Iris pigment epithelial cell (primary cell): Measurements from ENCODE around the gene RNF25.
A peak's percentile ranks its signal among the peaks of the same experiment; 100 is the strongest.

Experiments used
- DNase-seq: peaks from one replicate; pipeline ENCODE4 v3.0.0-alpha.2; 2011; ENCODE audit warnings: low read depth

The RNF25 gene

DNA sequence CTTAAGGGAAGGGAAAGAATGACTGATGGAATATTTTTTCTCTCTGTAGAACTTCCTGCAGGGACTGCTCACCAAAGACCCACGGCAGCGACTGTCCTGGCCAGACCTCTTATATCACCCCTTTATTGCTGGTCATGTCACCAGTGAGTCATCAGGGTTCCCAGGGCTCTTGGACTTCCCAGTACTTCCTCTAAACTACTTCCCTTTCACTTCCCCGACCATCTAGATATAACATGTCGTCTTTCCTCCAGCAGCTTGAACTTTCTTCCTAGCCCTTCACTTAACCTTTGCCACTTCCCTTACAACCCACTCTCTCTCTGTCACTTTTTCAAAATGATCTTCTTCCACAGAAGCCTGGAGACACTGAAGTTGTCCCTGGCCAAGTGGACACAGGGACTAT, 7.3 kb upstream of the RNF25 start:
- DNase-seq, result no peak

GRCh38 chr2:218671097-218671653, 627 bp downstream of the RNF25 start:
- peak; percentile 39 for DNase-seq

GRCh38 chr2:218664653-218665052, 7.1 kb downstream of the RNF25 start:
- DNase-seq, result no peak

- no peak for DNase-seq
These were observed 7.9 kb downstream of the RNF25 start for GRCh38 chr2:218663901-218664300.

DNA sequence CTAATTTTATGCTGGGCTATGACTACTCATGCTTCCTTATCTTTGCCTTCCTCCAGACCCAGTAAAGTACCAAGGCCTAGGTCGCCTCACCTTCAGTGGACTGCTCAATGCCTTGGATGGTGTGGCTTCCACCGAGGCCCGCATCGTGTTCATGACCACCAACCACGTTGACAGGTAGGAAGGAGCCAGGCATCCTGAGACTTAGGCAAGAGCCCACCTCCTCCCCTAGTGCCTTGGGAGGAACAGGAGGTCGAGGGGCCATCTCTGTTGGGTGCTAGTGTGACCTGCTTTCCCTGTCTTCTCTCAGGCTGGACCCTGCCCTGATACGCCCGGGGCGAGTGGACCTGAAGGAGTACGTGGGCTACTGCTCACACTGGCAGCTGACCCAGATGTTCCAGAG, 9.0 kb downstream of the RNF25 start:
- no peak for DNase-seq

GRCh38 chr2:218662377-218662776, 9.4 kb downstream of the RNF25 start:
- no peak for DNase-seq

- peak; percentile 15 for DNase-seq
These were observed 11.8 kb downstream of the RNF25 start for GRCh38 chr2:218659988-218660358.

DNA sequence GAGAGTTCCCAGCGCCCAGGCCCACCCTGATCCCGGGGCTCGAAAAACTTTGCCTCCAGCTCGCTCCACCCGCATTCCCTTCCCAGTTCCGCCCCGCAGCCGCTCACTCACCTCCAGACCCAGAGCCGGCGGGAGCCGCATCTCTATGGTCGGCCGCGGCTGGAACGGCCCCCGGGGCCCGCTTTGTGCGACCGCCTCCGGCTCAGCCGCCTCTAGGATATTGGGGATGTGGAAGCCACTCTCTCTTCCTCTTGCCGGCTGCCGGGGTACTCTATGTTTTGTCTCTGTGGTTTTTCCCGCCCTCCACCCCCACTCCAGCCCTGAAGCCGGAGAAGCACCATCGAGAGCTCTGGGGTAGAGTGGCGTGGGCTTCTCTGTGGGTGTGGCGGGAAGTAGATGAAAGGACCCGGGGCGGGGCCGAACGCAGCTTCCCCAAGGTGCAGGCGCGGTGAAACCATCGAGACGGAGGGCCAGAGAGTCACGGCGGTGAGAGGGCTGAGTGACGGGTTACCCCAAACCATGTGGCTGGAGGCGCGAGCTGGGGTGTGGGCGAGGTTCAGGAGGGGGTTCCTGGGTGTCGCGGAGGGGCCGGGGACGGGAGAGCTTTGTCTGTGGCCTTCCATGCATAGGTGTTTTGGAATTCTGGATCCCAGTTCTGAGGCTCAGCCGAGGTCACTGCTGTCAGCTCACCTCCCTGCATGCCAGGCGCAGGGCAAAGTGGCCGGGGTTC, 12.4 kb downstream of the RNF25 start, which contains the start of the genes BCS1L and ZNF142:
Gene BCS1L (plus strand): TSS at position 426 of the 730 bp plus-strand sequence. CDS start 1,305 bp downstream, outside the sequence.
Gene ZNF142 (minus strand): TSS at position 366 of the 730 bp plus-strand sequence. CDS start 3,194 bp downstream, outside the sequence.
- peak; percentile 92 for DNase-seq

DNA sequence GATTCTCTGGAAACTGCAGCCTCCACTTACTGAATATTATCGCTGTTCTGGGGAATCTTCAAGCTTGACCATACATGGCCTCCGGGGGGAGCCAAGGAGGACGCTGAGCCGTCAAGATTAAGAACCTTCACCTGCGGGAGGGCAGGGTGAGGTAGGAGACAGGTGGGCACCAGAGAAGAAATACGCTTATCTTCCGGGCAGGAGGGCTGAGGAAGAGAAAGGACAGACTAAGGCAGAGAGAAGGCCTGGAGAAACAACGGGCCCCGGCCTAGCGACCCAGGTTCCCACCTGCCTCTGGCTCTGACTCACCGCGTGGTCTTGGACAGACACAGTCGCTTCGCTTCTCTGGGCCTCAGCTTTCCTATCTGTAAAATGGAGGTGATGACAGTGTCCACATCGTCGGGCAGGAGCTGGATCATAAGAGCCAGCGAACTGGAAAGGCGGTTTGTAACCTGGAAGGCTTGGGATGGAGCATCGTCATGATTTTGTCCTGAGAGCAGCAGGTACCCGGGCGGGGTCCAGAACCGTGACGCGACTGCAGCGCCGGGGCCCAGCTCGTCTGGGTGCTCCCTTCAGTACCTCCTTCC, 13.0 kb downstream of the RNF25 start:
- peak; percentile 56 for DNase-seq

DNA sequence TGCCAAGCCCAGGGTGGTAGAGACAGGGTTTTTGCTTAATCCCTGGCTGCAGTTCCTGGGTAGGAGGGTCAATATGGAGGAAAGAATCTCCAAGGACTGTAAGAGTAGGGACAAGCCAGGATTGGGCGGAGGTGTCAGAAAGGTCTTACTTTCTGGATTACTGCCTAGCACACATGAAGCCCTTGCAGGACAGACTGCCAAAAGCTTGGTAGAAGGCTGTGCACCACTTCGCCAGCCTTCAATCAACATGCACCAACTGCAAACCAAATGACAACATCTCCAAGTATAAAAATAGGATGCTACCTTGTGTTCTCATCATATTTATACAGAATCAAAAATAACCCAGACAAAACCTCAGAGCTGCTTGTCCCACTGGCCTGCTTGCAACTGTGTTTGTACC, 16.1 kb downstream of the RNF25 start:
- DNase-seq, result no peak

DNA sequence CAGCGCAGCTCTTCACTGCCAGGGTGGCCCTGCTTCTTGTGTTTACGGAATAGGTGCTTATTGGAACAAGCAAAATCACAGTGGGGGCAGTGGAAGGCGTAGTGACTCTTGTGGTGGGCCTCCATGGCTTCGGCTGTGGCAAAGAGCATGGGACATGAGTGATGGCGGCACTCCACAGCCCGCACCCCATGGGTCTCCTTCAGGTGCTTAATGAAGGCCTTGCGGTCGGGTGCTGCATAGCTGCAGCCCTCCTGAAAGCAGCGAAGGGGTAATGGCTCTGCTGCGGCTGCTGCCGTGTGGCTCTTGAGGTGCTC, 23.1 kb downstream of the RNF25 start:
- DNase-seq, result no peak

DNA sequence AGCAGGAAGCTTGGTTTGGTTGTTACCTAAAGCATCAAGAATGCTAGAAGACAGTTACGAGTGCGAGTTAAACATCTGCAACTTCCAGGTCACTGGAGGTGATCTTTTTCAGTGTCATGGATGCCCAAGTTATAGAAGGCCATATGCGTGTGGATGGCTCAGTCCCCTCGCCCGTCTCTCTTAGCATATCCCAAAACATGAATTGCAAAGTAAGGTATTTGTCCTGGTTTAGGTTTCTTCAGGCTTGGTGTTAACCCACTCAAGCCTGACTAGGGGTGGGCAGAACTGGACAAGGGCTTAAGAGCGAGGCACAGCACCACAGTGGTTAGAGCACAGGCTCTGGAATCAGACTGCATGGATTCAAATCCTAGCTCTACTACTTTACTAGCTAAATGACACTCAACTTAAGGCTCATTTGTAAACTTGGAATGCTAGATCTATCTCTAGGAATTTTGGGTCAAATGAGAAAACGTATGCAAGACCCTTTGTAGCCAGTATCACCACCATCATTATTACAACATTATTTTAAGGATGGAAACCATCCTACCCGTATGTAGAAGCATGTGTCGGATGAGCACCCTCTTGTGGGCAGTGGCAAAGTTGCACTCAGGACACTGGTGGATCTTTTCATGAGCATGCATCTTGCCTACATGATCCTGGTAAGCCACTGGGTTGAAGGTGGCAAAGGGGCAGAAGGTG, 23.6 kb downstream of the RNF25 start:
- DNase-seq, result peak; percentile 73

DNA sequence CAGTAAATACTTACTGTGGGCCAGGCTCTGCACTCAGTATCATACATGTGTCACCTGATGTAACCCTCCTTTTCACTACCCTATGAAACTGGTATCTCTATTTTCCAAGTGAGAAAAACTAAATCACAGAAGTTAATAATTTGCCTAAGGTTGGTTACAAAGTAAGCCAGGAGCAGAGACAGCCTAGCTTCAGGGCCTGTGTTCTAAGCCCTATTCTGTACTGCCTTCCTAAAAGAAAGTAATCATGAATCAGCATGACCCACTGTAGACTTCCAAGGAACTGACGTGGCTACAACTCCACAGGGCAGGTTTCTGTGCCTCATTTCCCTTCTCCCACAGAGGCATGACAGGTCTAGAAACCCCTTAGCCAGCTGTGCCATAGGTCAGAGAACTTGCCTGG, 26.7 kb downstream of the RNF25 start:
- DNase-seq, result peak; percentile 55

GRCh38 chr2:218644721-218645120, 27.1 kb downstream of the RNF25 start:
- no peak for DNase-seq

DNA sequence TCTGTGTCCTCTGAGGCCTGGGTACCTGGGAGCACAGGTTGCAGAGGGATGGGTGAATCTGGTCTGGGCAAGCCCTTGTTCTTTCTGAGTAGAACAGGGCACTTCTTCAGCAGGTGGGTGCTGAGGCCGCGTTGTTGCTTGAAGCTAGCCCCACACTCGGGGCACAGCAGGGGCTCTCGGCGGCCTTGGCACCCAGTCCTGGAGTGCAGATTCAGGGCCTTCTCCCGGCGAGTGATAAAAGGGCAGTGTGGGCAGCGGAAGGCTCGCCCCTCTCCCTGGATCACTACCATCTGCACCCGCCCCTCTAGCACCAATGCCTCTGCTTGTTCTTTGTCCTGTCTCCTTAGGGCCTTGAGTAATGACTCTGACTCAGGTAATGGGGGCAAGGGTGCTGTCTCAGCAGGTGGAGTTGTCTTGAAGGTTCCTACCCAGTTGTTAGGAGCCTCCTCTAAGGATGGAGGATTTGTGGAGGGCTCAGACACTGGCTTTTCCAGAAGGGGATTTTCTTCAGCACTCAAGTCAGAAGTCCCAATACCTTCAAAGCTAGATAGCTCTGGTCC, 28.0 kb downstream of the RNF25 start:
- no peak for DNase-seq

DNA sequence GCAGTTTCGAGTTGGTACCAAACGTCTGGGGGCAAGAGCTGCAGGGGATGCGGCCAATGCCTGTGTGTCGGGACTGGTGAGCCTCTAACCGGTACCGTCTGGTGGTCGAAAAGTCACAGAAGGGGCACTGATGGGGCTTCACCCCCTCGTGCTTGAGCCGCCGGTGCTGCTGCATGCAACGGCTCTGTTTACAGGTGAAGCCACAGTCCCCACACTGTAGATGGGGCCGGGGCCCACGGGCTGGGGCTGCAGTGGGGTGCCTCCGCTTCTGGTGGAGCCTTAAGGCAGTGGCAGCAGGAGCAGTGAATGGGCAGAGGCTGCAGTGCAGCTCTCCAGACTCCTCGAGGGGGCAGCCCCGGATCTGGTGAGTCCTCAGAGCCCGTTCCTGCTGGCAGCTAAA, 29.0 kb downstream of the RNF25 start:
- no peak for DNase-seq

- no peak for DNase-seq
These were observed 29.6 kb downstream of the RNF25 start for GRCh38 chr2:218642121-218642656.

GRCh38 chr2:218638372-218638771, 33.4 kb downstream of the RNF25 start:
- DNase-seq, result no peak

DNA sequence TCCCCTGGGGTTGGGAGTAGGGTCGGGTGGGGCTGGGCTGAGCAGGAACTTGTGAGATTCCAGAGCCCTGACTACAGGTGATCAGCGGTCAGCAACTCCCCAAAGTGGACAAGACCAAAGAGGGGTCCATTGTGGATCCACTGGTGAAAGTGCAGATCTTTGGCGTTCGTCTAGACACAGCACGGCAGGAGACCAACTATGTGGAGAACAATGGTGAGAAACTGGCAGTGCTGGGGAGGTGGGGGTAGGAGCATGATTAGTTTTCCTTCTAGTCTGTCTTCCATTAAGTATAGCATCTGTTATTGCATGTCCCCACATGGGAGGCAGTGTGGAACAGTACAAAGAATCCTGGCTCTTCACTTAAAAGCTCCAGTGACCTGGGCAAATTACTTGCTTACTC, 36.1 kb downstream of the RNF25 start:
- DNase-seq, result no peak

DNA sequence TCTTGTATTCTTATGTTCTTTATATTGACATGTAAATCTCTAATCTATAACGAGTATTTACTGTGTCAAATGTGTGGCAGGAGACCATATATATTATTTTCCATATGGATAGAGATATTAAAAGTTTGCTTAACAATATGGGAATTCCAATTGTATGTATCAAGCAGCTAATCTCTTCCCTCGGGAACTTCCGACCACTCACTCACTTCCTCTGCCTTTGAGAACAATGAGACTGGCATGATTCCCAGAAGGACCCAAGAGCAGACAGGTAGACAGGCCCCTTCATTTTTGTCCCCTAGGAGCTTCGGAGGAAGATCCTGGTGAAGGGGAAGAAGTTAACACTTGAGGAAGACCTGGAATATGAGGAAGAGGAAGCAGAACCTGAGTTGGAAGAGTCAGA, 40.0 kb downstream of the RNF25 start:
- DNase-seq, result peak; percentile 33

DNA sequence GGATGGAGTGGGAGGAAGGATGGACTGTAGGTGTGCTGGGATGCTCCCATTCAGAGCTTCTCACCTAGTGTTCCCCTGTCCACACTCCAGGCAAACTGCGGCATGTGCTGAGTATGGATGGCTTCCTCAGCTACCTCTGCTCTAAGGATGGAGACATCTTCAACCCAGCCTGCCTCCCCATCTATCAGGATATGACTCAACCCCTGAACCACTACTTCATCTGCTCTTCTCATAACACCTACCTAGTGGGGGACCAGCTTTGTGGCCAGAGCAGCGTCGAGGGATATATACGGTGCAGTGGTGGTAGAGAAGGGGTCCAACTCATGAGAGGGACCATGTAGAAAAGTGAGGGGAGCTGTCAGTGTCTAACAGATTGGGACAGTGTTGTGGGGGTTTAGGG, 43.9 kb downstream of the RNF25 start:
- no peak for DNase-seq

GRCh38 chr2:218626369-218626768, 45.4 kb downstream of the RNF25 start:
- DNase-seq, result no peak

DNA sequence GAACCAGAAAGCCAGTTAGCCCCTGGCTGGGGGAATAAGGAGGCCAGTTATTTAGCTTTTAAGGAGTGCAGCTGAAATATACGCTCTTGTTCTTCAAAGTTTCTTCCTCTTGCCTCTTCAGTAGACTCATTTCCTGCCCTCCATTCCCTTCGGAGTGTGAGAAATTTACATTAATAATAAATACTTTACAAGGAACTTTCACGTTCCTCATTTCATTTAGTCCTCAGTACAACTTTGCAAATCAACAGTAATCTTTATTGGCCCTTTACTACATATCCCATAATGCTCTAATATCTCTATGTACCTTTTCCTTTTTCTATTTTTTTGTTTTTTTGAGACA, 48.5 kb downstream of the RNF25 start:
- DNase-seq, result no peak
